ENCODE data around the gene RHOT1.
"Not testable (repeated sequence)": the region's sequence is repeated elsewhere in the genome, so short reads cannot be mapped to it uniquely, and the experiment has no call there.

The RHOT1 gene

GRCh38 chr17:32141679-32142037, 644 bp upstream of the RHOT1 start:
- Histone ChIP-seq H3K4me1 (ENCODE audit: control insufficient read depth, insufficient read depth, low read length) (peaks cover 14% of the 10 kb centered on the region), H3K9ac (ENCODE audit: low read length in 2 of 2) (peak overlapping the region; percentile 85 to 86), H3K36me3 (ENCODE audit: control insufficient read depth in 2 of 2, insufficient read depth in 2 of 2, low read length in 2 of 2) (no peaks in the 10 kb centered on the region), H3K9me3 (ENCODE audit: control insufficient read depth in 2 of 2, low read length in 2 of 2) (no peaks in the 10 kb centered on the region), H3K27me3 (ENCODE audit: control insufficient read depth in 1 of 2, insufficient read depth in 2 of 2, low read length in 2 of 2) (no peaks in the 10 kb centered on the region), H3K27ac (ENCODE audit: low read length) (peak overlapping the region; percentile 88), H3K4me3 (ENCODE audit: low read length in 2 of 2) (peak overlapping the region; percentile 56 to 91)

DNA sequence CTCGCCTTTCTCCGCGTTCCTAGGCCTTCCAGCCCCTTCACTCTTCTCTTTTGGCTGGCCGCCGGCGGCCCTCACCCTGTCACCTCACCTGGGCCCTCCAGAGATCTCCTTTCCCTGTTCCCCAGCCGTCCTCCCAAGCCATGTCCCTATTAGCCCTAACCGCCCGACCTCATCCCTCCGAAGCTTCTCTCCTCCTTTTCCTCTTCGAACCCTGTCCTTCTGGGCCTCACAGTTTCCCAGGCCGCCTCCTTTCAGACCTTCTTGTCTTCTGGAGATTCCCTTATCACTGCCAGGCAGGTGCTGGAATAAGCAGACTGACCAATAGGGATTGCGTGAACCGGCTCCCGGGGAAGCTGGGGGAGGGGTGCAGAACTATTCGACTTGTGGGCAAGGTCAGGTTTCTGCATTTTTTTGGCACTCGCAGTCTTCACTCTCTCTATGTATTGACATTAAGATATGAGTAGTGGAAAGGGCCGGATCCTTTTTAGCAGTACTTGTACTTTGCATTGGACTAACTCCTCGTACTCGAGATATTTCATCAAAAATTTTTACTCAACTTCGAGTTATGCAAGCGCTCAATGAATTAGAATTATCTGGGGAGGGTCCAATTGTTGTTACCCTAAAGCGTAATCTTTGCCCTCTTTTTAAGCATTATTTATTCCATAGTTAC, 690 bp downstream of the RHOT1 start:
- H3K36me3 ChIP-seq (ENCODE audit: control insufficient read depth in 2 of 2, insufficient read depth in 2 of 2, low read length in 2 of 2) = no peaks in the 10 kb centered on the region
- peak overlapping the region; percentile 71 to 91 for H3K4me3 ChIP-seq (ENCODE audit: low read length in 2 of 2)
- peaks cover 14% of the 10 kb centered on the region for H3K4me1 ChIP-seq (ENCODE audit: control insufficient read depth, insufficient read depth, low read length)
- H3K27me3 ChIP-seq (ENCODE audit: control insufficient read depth in 1 of 2, insufficient read depth in 2 of 2, low read length in 2 of 2) = no peaks in the 10 kb centered on the region
- H3K9ac ChIP-seq (ENCODE audit: low read length in 2 of 2) = peak overlapping the region; percentile 82 to 86
- H3K9me3 ChIP-seq (ENCODE audit: control insufficient read depth in 2 of 2, low read length in 2 of 2) = no peaks in the 10 kb centered on the region
- peak overlapping the region; percentile 37 for H3K27ac ChIP-seq (ENCODE audit: low read length)

DNA sequence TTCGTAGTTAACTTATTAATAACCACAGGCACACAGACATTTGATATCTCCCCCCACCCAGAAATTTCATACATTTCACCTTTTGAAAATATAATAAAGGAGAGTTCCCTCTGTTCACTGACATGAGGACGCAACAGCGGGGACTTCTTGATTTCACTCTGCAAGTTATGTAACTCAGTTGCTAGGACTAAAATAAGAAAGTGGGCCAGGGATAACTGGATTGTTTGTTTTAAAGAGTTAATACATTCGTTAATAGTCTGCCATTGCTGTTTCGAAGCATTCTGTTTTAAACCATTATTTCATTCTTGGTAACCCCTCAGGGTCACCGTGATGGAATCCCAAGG, 1.2 kb downstream of the RHOT1 start:
- H3K27me3 ChIP-seq (ENCODE audit: control insufficient read depth in 1 of 2, insufficient read depth in 2 of 2, low read length in 2 of 2) = no peaks in the 10 kb centered on the region
- peak overlapping the region; percentile 71 to 91 for H3K4me3 ChIP-seq (ENCODE audit: low read length in 2 of 2)
- no peaks in the 10 kb centered on the region for H3K36me3 ChIP-seq (ENCODE audit: control insufficient read depth in 2 of 2, insufficient read depth in 2 of 2, low read length in 2 of 2)
- no peak overlapping the region for H3K27ac ChIP-seq (ENCODE audit: low read length)
- H3K9ac ChIP-seq (ENCODE audit: low read length in 2 of 2) = peak overlapping the region; percentile 82 to 86
- H3K9me3 ChIP-seq (ENCODE audit: control insufficient read depth in 2 of 2, low read length in 2 of 2) = no peaks in the 10 kb centered on the region
- H3K4me1 ChIP-seq (ENCODE audit: control insufficient read depth, insufficient read depth, low read length) = peaks cover 14% of the 10 kb centered on the region

GRCh38 chr17:32144442-32144841, 2.1 kb downstream of the RHOT1 start:
- H3K27ac ChIP-seq (ENCODE audit: low read length); H3K9me3 ChIP-seq (ENCODE audit: control insufficient read depth in 2 of 2, low read length in 2 of 2); H3K36me3 ChIP-seq (ENCODE audit: control insufficient read depth in 2 of 2, insufficient read depth in 2 of 2, low read length in 2 of 2); H3K9ac ChIP-seq (ENCODE audit: low read length in 2 of 2); H3K27me3 ChIP-seq (ENCODE audit: control insufficient read depth in 1 of 2, insufficient read depth in 2 of 2, low read length in 2 of 2); H3K4me3 ChIP-seq (ENCODE audit: low read length in 2 of 2): not testable (repeated sequence)
- H3K4me1 ChIP-seq (ENCODE audit: control insufficient read depth, insufficient read depth, low read length) = peaks cover 14% of the 10 kb centered on the region

DNA sequence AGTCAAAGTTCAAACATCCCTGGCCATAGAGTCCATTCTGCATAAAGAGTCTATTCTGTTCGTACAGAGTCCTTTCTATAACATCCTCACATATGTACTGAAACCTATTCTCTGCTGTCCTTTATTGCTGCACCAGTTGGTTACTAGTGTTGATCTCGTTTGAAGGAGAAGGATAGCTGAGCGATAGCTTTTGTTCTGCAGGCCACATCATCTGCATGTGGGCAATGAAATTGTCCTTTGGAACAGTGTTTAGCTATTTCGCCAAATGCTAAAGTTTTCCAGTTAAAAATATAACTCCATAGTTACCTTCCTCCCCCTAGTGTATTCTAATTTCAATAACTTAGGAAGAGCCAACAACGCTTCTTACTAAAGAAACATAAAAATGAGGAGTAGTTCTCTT, 6.0 kb downstream of the RHOT1 start:
- H3K9me3 ChIP-seq (ENCODE audit: control insufficient read depth in 2 of 2, low read length in 2 of 2) = no peaks in the 10 kb centered on the region
- no peak overlapping the region for H3K4me3 ChIP-seq (ENCODE audit: low read length in 2 of 2)
- H3K36me3 ChIP-seq (ENCODE audit: control insufficient read depth in 2 of 2, insufficient read depth in 2 of 2, low read length in 2 of 2) = peaks cover 2 to 4% of the 10 kb centered on the region in 2 donors
- H3K9ac ChIP-seq (ENCODE audit: low read length in 2 of 2) = no peak overlapping the region
- no peaks in the 10 kb centered on the region for H3K27me3 ChIP-seq (ENCODE audit: control insufficient read depth in 1 of 2, insufficient read depth in 2 of 2, low read length in 2 of 2)
- H3K27ac ChIP-seq (ENCODE audit: low read length) = no peak overlapping the region
- peaks cover 10% of the 10 kb centered on the region for H3K4me1 ChIP-seq (ENCODE audit: control insufficient read depth, insufficient read depth, low read length)

DNA sequence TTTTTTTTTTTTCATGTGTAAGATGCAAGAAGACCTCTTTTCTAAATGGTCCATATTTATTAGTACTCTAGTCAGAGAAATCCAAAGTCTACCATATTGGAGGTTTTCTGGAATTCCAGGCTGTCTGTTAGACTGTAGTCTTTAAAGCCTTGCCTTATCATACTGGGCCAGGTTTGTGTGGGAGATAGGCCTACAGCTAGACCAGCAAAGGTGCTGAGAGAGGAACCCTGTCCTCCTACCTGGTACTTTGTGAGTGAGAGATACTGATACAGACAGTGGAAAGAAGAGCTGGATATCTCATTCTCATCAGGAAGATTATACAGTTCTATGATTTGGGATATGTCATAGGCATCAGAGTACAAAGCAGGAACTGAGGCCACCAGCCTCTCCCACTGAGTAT, 8.1 kb downstream of the RHOT1 start:
- no peaks in the 10 kb centered on the region for H3K27me3 ChIP-seq (ENCODE audit: control insufficient read depth in 1 of 2, insufficient read depth in 2 of 2, low read length in 2 of 2)
- no peaks in the 10 kb centered on the region for H3K9me3 ChIP-seq (ENCODE audit: control insufficient read depth in 2 of 2, low read length in 2 of 2)

DNA sequence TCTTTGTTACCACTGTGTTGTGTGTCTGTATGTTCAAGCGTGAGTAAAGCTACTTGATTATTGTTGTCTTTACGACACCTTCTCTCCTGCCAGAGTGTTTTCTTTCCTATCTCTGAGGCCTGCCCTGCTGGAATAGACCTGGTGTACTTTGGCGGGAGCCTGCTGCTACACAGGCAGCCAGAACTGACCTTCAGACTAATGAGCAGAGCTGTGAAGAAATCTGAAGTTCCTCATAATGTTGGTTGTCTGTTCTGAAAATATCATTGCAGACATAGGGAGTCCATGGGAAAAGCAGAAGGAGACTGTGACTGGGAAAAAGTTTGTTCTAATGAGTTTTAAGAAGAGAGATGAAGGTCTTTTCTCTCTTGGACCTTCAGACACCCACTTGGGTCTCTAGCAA, 9.8 kb downstream of the RHOT1 start:
- H3K27ac ChIP-seq (ENCODE audit: low read length) = no peak overlapping the region
- no peaks in the 10 kb centered on the region for H3K9me3 ChIP-seq (ENCODE audit: control insufficient read depth in 2 of 2, low read length in 2 of 2)
- no peak overlapping the region for H3K4me3 ChIP-seq (ENCODE audit: low read length in 2 of 2)
- peaks cover 4 to 6% of the 10 kb centered on the region in 2 donors for H3K36me3 ChIP-seq (ENCODE audit: control insufficient read depth in 2 of 2, insufficient read depth in 2 of 2, low read length in 2 of 2)
- no peaks in the 10 kb centered on the region for H3K4me1 ChIP-seq (ENCODE audit: control insufficient read depth, insufficient read depth, low read length)
- H3K9ac ChIP-seq (ENCODE audit: low read length in 2 of 2) = no peak overlapping the region
- H3K27me3 ChIP-seq (ENCODE audit: control insufficient read depth in 1 of 2, insufficient read depth in 2 of 2, low read length in 2 of 2) = no peaks in the 10 kb centered on the region

More for the DNA sequence above, 8.1 kb downstream of the RHOT1 start:
- Histone ChIP-seq H3K9ac (ENCODE audit: low read length in 2 of 2) (no peak overlapping the region), H3K4me1 (ENCODE audit: control insufficient read depth, insufficient read depth, low read length) (no peaks in the 10 kb centered on the region), H3K36me3 (ENCODE audit: control insufficient read depth in 2 of 2, insufficient read depth in 2 of 2, low read length in 2 of 2) (peaks cover 4 to 6% of the 10 kb centered on the region in 2 donors), H3K4me3 (ENCODE audit: low read length in 2 of 2) (no peak overlapping the region), H3K27ac (ENCODE audit: low read length) (no peak overlapping the region)

DNA sequence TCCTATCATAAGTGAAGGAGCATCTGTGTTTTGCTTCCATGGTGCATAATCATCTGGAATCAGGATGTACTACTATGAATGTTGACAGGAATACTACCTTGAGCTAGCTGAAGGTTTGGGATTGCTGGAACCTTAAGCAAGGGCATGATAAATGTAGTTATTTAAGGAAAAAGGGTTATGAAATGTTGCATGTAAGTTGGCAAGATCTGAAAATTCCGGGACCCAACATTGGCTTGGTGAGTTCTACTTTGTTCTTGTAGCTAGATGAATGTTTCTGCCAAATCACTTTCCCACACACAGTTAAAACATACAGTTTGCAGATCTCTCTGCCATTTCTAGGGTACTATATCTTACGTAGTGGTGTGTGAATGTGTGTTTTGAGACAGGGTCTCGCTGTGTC, 13.6 kb downstream of the RHOT1 start:
- Histone ChIP-seq H3K9me3 (ENCODE audit: control insufficient read depth in 2 of 2, low read length in 2 of 2) (no peaks in the 10 kb centered on the region), H3K27ac (ENCODE audit: low read length) (no peak overlapping the region), H3K4me3 (ENCODE audit: low read length in 2 of 2) (no peak overlapping the region), H3K27me3 (ENCODE audit: control insufficient read depth in 1 of 2, insufficient read depth in 2 of 2, low read length in 2 of 2) (no peaks in the 10 kb centered on the region), H3K9ac (ENCODE audit: low read length in 2 of 2) (no peak overlapping the region), H3K4me1 (ENCODE audit: control insufficient read depth, insufficient read depth, low read length) (no peaks in the 10 kb centered on the region), H3K36me3 (ENCODE audit: control insufficient read depth in 2 of 2, insufficient read depth in 2 of 2, low read length in 2 of 2) (peaks cover 13 to 19% of the 10 kb centered on the region in 2 donors)

GRCh38 chr17:32156656-32157055, 14.4 kb downstream of the RHOT1 start:
- no peaks in the 10 kb centered on the region for H3K9me3 ChIP-seq (ENCODE audit: control insufficient read depth in 2 of 2, low read length in 2 of 2)
- peaks cover 13 to 20% of the 10 kb centered on the region in 2 donors for H3K36me3 ChIP-seq (ENCODE audit: control insufficient read depth in 2 of 2, insufficient read depth in 2 of 2, low read length in 2 of 2)
- no peaks in the 10 kb centered on the region for H3K4me1 ChIP-seq (ENCODE audit: control insufficient read depth, insufficient read depth, low read length)
- no peak overlapping the region for H3K4me3 ChIP-seq (ENCODE audit: low read length in 2 of 2)
- no peaks in the 10 kb centered on the region for H3K27me3 ChIP-seq (ENCODE audit: control insufficient read depth in 1 of 2, insufficient read depth in 2 of 2, low read length in 2 of 2)
- no peak overlapping the region for H3K27ac ChIP-seq (ENCODE audit: low read length)
- H3K9ac ChIP-seq (ENCODE audit: low read length in 2 of 2) = no peak overlapping the region

DNA sequence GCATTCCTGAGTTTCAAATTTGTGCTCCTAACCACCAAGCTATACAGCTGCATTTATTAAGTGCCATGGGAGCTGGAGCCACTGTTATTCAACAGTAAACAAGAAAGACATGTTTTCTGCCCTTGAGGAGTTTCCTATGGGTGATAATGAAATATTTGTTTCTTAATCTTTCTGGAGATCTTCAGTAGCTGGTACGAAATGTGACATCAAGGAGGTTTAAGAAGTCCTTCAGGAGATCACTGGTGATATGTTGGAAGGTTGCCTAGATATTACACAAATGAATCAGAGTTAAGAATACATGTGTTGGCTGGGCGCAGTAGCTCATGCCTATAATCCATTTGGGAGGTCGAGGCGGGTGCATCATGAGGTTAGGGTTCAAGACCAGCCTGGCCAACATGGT, 14.9 kb downstream of the RHOT1 start:
- H3K27ac ChIP-seq (ENCODE audit: low read length) = no peak overlapping the region
- H3K4me1 ChIP-seq (ENCODE audit: control insufficient read depth, insufficient read depth, low read length) = no peaks in the 10 kb centered on the region
- no peak overlapping the region for H3K9ac ChIP-seq (ENCODE audit: low read length in 2 of 2)
- no peaks in the 10 kb centered on the region for H3K9me3 ChIP-seq (ENCODE audit: control insufficient read depth in 2 of 2, low read length in 2 of 2)
- no peaks in the 10 kb centered on the region for H3K27me3 ChIP-seq (ENCODE audit: control insufficient read depth in 1 of 2, insufficient read depth in 2 of 2, low read length in 2 of 2)
- no peak overlapping the region for H3K4me3 ChIP-seq (ENCODE audit: low read length in 2 of 2)
- peaks cover 13 to 25% of the 10 kb centered on the region in 2 donors for H3K36me3 ChIP-seq (ENCODE audit: control insufficient read depth in 2 of 2, insufficient read depth in 2 of 2, low read length in 2 of 2)

- Histone ChIP-seq H3K4me1 (ENCODE audit: control insufficient read depth, insufficient read depth, low read length) (no peaks in the 10 kb centered on the region), H3K27ac (ENCODE audit: low read length) (no peak overlapping the region), H3K4me3 (ENCODE audit: low read length in 2 of 2) (no peak overlapping the region), H3K27me3 (ENCODE audit: control insufficient read depth in 1 of 2, insufficient read depth in 2 of 2, low read length in 2 of 2) (no peaks in the 10 kb centered on the region), H3K9ac (ENCODE audit: low read length in 2 of 2) (no peak overlapping the region), H3K36me3 (ENCODE audit: control insufficient read depth in 2 of 2, insufficient read depth in 2 of 2, low read length in 2 of 2) (peaks cover 9 to 21% of the 10 kb centered on the region in 2 donors), H3K9me3 (ENCODE audit: control insufficient read depth in 2 of 2, low read length in 2 of 2) (no peaks in the 10 kb centered on the region)
These were observed 16.7 kb downstream of the RHOT1 start for GRCh38 chr17:32158870-32159585.

Data from stomach smooth muscle (tissue), 2 donors.